Mesothelial cell of epicardium (in vitro differentiated cells): ENCODE data around the gene MLLT3. TPM values are rescaled to one million over a fixed set of nuclear protein-coding genes. Genes with fewer than 3 reads are reported as not detected.

Experiments used
- DNase-seq, 2 experiments: peaks; one replicate each; pipeline ENCODE4 v3.0.0; 2021; ENCODE audit warnings: low spot score in 2 of 2; ENCODE audit not compliant: unreplicated experiment in 2 of 2
- H3K27ac Mint-ChIP-seq: 2 replicates; pipeline ENCODE4 v1.8.0; 2021; ENCODE audit warnings: mixed read lengths
- H3K27me3 Mint-ChIP-seq: 2 replicates; pipeline ENCODE4 v1.8.0; 2021; ENCODE audit warnings: low read depth, mixed read lengths
- H3K36me3 Mint-ChIP-seq: 2 replicates; pipeline ENCODE4 v1.8.0; 2021; ENCODE audit warnings: mixed read lengths
- H3K4me1 Mint-ChIP-seq: 2 replicates; pipeline ENCODE4 v1.8.0; 2021; ENCODE audit warnings: mixed read lengths
- H3K4me3 Mint-ChIP-seq: 2 replicates; pipeline ENCODE4 v1.8.0; 2021; ENCODE audit warnings: mild to moderate bottlenecking, moderate library complexity, mixed read lengths
- H3K9me3 Mint-ChIP-seq: 2 replicates; pipeline ENCODE4 v1.8.0; 2021; ENCODE audit warnings: mixed read lengths
- total RNA-seq: library from RNA; stranded (reverse); gene quantifications from 3 replicates; pipeline ENCODE4 v1.2.1, GENCODE V29; 2021
- TF ChIP-seq, protein P1 (sequence below): fragments of 200-600 bp; sonication (generic); IDR thresholded peaks from one replicate; pipeline ENCODE4 v1.5.0; 2021; ENCODE audit warnings: antibody characterized with exemption; ENCODE audit not compliant: unreplicated experiment

Gene MLLT3
- total RNA-seq, 1 donor from 2014 or later = 45.8 TPM

DNA sequence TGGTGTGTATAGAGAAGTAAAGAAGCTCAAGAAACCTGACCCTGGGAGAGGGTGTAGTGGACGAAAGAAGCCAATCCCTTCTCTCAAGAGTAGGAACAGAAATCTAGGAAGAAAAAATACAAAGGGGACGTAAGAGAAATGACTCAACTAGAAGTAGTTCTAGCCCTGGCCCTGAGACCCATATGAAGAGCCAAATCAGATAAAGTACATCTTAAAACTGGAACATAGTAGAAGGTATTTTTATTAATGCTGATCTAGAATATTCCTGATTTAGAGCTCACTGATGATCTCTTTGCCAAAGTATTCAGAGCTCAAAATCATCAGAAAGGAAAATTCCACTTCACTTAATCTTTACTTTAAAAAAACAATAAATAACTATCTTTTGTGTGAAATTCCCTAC lies 184.8 kb downstream of the MLLT3 start:
- TF ChIP-seq, protein P1, sequence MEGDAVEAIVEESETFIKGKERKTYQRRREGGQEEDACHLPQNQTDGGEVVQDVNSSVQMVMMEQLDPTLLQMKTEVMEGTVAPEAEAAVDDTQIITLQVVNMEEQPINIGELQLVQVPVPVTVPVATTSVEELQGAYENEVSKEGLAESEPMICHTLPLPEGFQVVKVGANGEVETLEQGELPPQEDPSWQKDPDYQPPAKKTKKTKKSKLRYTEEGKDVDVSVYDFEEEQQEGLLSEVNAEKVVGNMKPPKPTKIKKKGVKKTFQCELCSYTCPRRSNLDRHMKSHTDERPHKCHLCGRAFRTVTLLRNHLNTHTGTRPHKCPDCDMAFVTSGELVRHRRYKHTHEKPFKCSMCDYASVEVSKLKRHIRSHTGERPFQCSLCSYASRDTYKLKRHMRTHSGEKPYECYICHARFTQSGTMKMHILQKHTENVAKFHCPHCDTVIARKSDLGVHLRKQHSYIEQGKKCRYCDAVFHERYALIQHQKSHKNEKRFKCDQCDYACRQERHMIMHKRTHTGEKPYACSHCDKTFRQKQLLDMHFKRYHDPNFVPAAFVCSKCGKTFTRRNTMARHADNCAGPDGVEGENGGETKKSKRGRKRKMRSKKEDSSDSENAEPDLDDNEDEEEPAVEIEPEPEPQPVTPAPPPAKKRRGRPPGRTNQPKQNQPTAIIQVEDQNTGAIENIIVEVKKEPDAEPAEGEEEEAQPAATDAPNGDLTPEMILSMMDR = no peak
- H3K36me3 Mint-ChIP-seq = peaks cover 5% of the 10 kb centered on the region
- no peak overlapping the region for H3K4me3 Mint-ChIP-seq
- H3K27ac Mint-ChIP-seq = no peak overlapping the region
- peaks cover 26% of the 10 kb centered on the region for H3K4me1 Mint-ChIP-seq
- DNase-seq = no peak
- H3K9me3 Mint-ChIP-seq = no peaks in the 10 kb centered on the region
- no peaks in the 10 kb centered on the region for H3K27me3 Mint-ChIP-seq

DNA sequence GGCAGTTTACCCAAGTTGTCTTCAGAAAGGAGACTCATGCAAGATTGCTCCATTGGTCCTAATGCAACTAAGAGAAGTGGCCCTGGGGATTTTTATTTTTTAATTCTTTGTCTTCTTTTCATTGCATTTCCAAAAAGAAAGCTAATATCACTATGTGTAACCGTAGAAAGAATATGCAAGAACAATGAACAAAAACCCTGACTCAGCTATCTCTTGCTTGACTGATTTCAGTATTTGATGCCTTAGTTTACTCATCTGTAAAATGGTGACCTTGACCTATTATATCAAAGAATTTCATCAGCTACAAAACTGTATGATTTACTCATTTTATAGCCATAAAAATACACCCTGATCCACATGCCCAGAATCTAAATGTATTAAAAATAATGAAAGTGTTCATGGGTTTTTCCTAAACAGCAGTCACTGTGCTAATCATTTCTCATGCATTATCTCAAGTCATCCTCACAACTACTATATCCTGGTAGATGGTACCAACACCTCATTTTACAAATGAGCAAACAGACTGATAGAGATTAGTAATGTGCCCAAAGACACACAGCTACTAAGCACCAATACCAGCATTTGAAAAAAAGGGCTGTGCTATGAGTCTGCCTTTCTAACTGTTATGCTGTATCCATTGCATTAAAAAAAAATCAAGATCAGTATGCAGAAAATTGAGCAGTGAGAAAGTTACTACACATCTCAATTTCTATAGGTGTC lies 185.7 kb downstream of the MLLT3 start:
- no peaks in the 10 kb centered on the region for H3K9me3 Mint-ChIP-seq
- H3K27ac Mint-ChIP-seq = no peak overlapping the region
- peaks cover 18% of the 10 kb centered on the region for H3K4me1 Mint-ChIP-seq
- no peaks in the 10 kb centered on the region for H3K27me3 Mint-ChIP-seq
- TF ChIP-seq, protein P1 = no peak
- DNase-seq = no peak
- peaks cover 5% of the 10 kb centered on the region for H3K36me3 Mint-ChIP-seq
- H3K4me3 Mint-ChIP-seq = no peak overlapping the region

DNA sequence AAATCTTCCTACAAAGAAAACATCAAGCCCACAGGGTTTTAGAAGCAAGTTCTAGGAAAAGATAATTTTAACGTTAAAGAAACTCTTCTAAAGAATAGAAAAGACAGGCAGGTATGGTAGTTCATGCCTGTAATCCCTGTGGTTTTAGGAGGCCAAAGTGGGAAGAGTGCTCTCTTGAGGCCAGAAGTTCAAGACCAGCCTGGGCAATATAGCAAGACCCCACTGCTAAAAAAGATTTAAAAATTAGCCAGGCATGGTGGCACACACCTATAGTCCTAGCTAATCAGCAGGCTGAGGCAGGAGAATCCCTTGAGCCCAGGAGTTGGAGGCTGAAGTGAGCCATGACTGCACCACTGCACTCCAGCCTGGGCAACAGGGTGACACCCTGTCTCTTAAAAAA lies 193.3 kb downstream of the MLLT3 start:
- Mint-ChIP-seq H3K4me3 (no peak overlapping the region), H3K4me1 (peaks cover 3% of the 10 kb centered on the region), H3K27ac (no peak overlapping the region), H3K36me3 (peaks cover 5% of the 10 kb centered on the region), H3K9me3 (peaks cover 5% of the 10 kb centered on the region), H3K27me3 (no peaks in the 10 kb centered on the region)
- TF ChIP-seq, protein P1 = no peak
- no peak for DNase-seq

DNA sequence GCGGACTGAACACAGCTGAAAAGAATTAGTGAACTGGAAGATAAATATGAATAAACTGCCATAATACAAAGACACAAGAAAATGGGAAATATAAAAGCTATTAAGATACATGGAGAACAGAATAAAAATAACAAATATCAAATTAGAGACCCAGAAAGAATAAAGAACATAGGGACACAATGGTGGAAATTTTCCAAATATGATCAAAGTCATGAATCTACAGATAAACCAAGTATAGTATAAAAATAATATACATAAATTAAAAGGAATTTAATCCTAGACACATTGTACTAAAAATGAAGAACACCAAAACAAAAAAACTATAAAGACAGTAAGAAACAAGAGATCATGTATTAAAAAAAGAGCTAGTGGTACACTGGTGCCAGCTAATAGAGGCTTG lies 194.9 kb downstream of the MLLT3 start:
- H3K27me3 Mint-ChIP-seq = no peaks in the 10 kb centered on the region
- no peak for DNase-seq
- H3K9me3 Mint-ChIP-seq = peaks cover 5% of the 10 kb centered on the region
- no peak overlapping the region for H3K4me3 Mint-ChIP-seq
- no peak overlapping the region for H3K27ac Mint-ChIP-seq
- peaks cover 3% of the 10 kb centered on the region for H3K4me1 Mint-ChIP-seq
- TF ChIP-seq, protein P1 = no peak
- peaks cover 2% of the 10 kb centered on the region for H3K36me3 Mint-ChIP-seq

DNA sequence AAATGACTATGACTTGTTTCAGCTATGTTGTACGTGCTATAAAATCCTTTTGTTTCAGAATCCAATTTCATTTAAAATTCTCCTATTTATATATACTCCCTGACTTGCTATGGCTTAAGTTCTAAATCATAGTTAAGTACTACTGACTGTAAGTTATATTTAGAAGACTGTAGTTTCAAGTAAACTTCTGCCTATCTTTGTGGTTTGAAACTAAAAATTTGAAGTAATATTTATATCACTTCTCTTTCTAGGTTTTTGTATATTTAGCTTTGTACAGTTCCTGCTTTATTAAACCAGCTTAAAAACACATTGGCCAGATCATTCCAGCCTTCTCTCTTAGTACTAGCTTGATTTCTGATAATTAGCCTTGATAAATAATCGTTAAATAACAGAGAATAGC lies 196.3 kb downstream of the MLLT3 start:
- H3K4me1 Mint-ChIP-seq = peaks cover 3% of the 10 kb centered on the region
- H3K27ac Mint-ChIP-seq = no peak overlapping the region
- DNase-seq = no peak
- H3K9me3 Mint-ChIP-seq = peaks cover 5% of the 10 kb centered on the region
- peaks cover 2% of the 10 kb centered on the region for H3K36me3 Mint-ChIP-seq
- no peaks in the 10 kb centered on the region for H3K27me3 Mint-ChIP-seq
- H3K4me3 Mint-ChIP-seq = no peak overlapping the region
- TF ChIP-seq, protein P1 = no peak
